GM12878 (cell line): ENCODE results near the gene UBE3C. TPM values are rescaled to one million over a fixed set of nuclear protein-coding genes. Genes with fewer than 3 reads are reported as not detected.

Experiments
- ATAC-seq: fragments of 200-7000 bp; cut with Tn5 transposase; 3 replicates; pipeline ENCODE4 v1.9.1; 2020; ENCODE audit warnings: mild to moderate bottlenecking, moderate library complexity
- BruUV-seq: library from RNA; stranded (reverse); fragments of 400-500 nt; replicated peaks from 2 replicates; lab custom pipeline; 2021; lab: Mats Ljungman, UMichigan
- CTCF ChIA-PET: fragments of 300-600 bp; sonication (Branson Sonifier 250); formaldehyde crosslinking; extraction: SDS; loops from one replicate; lab custom pipeline; 2021; ENCODE audit warnings: inconsistent platforms; lab: Yijun Ruan, JAX
- POLR2A ChIA-PET: fragments of 350-600 bp; formaldehyde crosslinking; extraction: SDS; loops from one replicate; lab custom pipeline; 2021; ENCODE audit warnings: inconsistent platforms; lab: Charles Lee
- RAD21 ChIA-PET: fragments of 300-600 bp; sonication (Branson Sonifier 250); formaldehyde crosslinking; loops from one replicate; lab custom pipeline; 2023; ENCODE audit warnings: antibody characterized with exemption; ENCODE audit not compliant: unreplicated experiment; lab: Charles Lee
- SMC1A ChIA-PET: fragments of 300-600 bp; sonication (Branson Sonifier 250); formaldehyde crosslinking; loops from one replicate; lab custom pipeline; 2023; ENCODE audit not compliant: unreplicated experiment, uncharacterized antibody; lab: Charles Lee
- DNase-seq: peaks from one replicate; pipeline ENCODE4 v3.0.0-alpha.2; 2011; ENCODE audit warnings: low read depth, low spot score
- FAIRE-seq: peaks from 3 replicates; lab custom pipeline; 2011; peaks lifted over from hg19 to GRCh38; lab: Jason Lieb, UNC
- H2AFZ ChIP-seq: 2 replicates; pipeline ENCODE4 v1.6.0; 2011; ENCODE audit warnings: low read depth, low read length, control low read depth; ENCODE audit not compliant: control insufficient read depth
- H3K27ac ChIP-seq: 2 replicates; pipeline ENCODE4 v1.5.1; 2011; ENCODE audit warnings: control low read depth; ENCODE audit not compliant: control insufficient read depth, insufficient read depth
- H3K27me3 ChIP-seq, 2 experiments: replicated peaks in 1 of 2; 2 replicates each; pipeline versions ENCODE4 v1.6.0 to v1.6.1; 2011; ENCODE audit warnings: low read length in 1 of 2; ENCODE audit not compliant: control insufficient read depth in 2 of 2, insufficient read depth in 2 of 2
- H3K36me3 ChIP-seq, 2 experiments: 2 replicates each; pipeline ENCODE4 v1.5.1; 2011; ENCODE audit warnings: low read length in 1 of 2; ENCODE audit not compliant: control insufficient read depth in 2 of 2, insufficient read depth in 2 of 2
- H3K4me1 ChIP-seq: 2 replicates; pipeline ENCODE4 v1.6.1; 2011; ENCODE audit warnings: mild to moderate bottlenecking, low read length, moderate library complexity, mixed read lengths; ENCODE audit not compliant: control insufficient read depth, insufficient read depth
- H3K4me2 ChIP-seq: 2 replicates; pipeline ENCODE4 v1.6.0; 2011; ENCODE audit warnings: control low read depth; ENCODE audit not compliant: control insufficient read depth, insufficient read depth
- H3K4me3 ChIP-seq: fragments of 200-600 bp; sonication (generic); 2 replicates; pipeline ENCODE4 v1.5.1; 2016
- H3K79me2 ChIP-seq: 2 replicates; pipeline ENCODE4 v1.6.0; 2011; ENCODE audit warnings: low read length; ENCODE audit not compliant: control insufficient read depth, insufficient read depth
- H3K9ac ChIP-seq: 2 replicates; pipeline ENCODE4 v1.8.0; 2011; ENCODE audit warnings: low read length, control low read depth, mixed read lengths; ENCODE audit not compliant: control insufficient read depth, insufficient read depth
- H3K9me3 ChIP-seq: replicated peaks from 3 replicates; pipeline ENCODE4 v1.5.1; 2011; ENCODE audit warnings: mild to moderate bottlenecking, low read length; ENCODE audit not compliant: control insufficient read depth, insufficient read depth
- H4K20me1 ChIP-seq: 2 replicates; pipeline ENCODE4 v1.6.0; 2011; ENCODE audit not compliant: control insufficient read depth, insufficient read depth
- FOXK2 ChIP-seq: fragments of 450-650 bp; IDR thresholded peaks from 2 replicates; pipeline ENCODE4 v1.6.1; 2017; ENCODE audit warnings: mild to moderate bottlenecking, moderate library complexity
- HDAC2 ChIP-seq: fragments of 200-600 bp; sonication (generic); IDR thresholded peaks from 2 replicates; pipeline ENCODE4 v1.6.1; 2017
- IKZF2 ChIP-seq, 2 experiments: fragments of 450-650 bp; IDR thresholded peaks; 2 replicates each; pipeline ENCODE4 v1.6.1; 2017; ENCODE audit warnings: mild to moderate bottlenecking in 2 of 2, moderate library complexity in 2 of 2
- MEF2B ChIP-seq: fragments of 450-650 bp; IDR thresholded peaks from 2 replicates; pipeline ENCODE4 v1.6.1; 2018; ENCODE audit warnings: mild to moderate bottlenecking, moderate library complexity; ENCODE audit not compliant: partially characterized antibody, poor library complexity, severe bottlenecking
- NR2C2 ChIP-seq: IDR thresholded peaks from 2 replicates; pipeline ENCODE4 v1.6.1; 2011; ENCODE audit warnings: borderline replicate concordance, low read depth; ENCODE audit not compliant: control insufficient read depth, insufficient read length
- PAX8 ChIP-seq: fragments of 450-650 bp; IDR thresholded peaks from 2 replicates; pipeline ENCODE4 v1.6.1; 2017; ENCODE audit warnings: mild to moderate bottlenecking, moderate library complexity
- PML ChIP-seq: IDR thresholded peaks from 2 replicates; pipeline ENCODE4 v1.6.1; 2012; ENCODE audit warnings: low read length, inconsistent platforms
- RELA ChIP-seq: fragments of 450-650 bp; IDR thresholded peaks from 2 replicates; pipeline ENCODE4 v1.8.0; 2014; ENCODE audit warnings: borderline replicate concordance; ENCODE audit not compliant: partially characterized antibody
- SMARCA5 ChIP-seq: fragments of 450-650 bp; IDR thresholded peaks from 2 replicates; pipeline ENCODE4 v1.6.1; 2017; ENCODE audit warnings: mild to moderate bottlenecking
- ZNF24 ChIP-seq: fragments of 450-650 bp; IDR thresholded peaks from 2 replicates; pipeline ENCODE4 v1.6.1; 2017; ENCODE audit warnings: antibody characterized with exemption, mild to moderate bottlenecking
- WGBS: methylation state at CpG from one replicate; pipeline ENCODE4 v1.1.6; 2016; ENCODE audit warnings: low lambda C conversion rate; ENCODE audit not compliant: insufficient replicate concordance, insufficient coverage; ENCODE audit errors: missing lambda C conversion rate; 5-methylcytosine and 5-hydroxymethylcytosine counted together
- in situ Hi-C: fragments of 300-500 bp; cut with MboI; formaldehyde crosslinking; loops from 9 replicates; pipeline ENCODE4 v1.14.3; 2018; ENCODE audit warnings: mixed read lengths
- intact Hi-C: fragments of 100-400 bp; cut with micrococcal nuclease; formaldehyde crosslinking; loops from one replicate; pipeline ENCODE4 v1.14.2; 2022; ENCODE audit not compliant: unreplicated experiment
- polyA plus RNA-seq, 11 experiments: library from polyadenylated mRNA; depleted of rRNA in 4 of 11; unstranded in 6 of 11; stranded (reverse) in 5 of 11; fragments of >200 nt; fragmentation: Nextera tagmentation in 4 of 11; fragmentation: Illumina TruSeq in 1 of 11; extraction: Ambion mirVana in 4 of 11; extraction: Trizol in 1 of 11; gene quantifications; 1 replicate in 1 of 11; 2 replicates in 10 of 11; pipeline versions ENCODE4 v1.2.1 to v1.2.3, GENCODE V29; 2011 to 2016; ENCODE audit warnings: inconsistent platforms in 2 of 11, missing spikeins in 2 of 11, low read depth in 1 of 11
- total RNA-seq, 4 experiments: library from RNA; depleted of rRNA in 3 of 4; stranded (reverse); fragments of >200 nt in 3 of 4; fragmentation: Illumina TruSeq in 1 of 4; extraction: Trizol in 1 of 4; gene quantifications; 2 replicates each; pipeline versions ENCODE4 v1.2.1 to v1.2.3, GENCODE V29; 2013 to 2021

The UBE3C gene
- total and polyA plus RNA-seq, 10 of the 15 experiments (the other 5 are each of a cell fraction or from before 2014, with no cell fraction given), result 7.9 to 65.9 (median 45.2) TPM

- 98% methylated on average over 4 of the region's 4 CpGs for WGBS
- Histone ChIP-seq H3K36me3 (peaks cover 0 to 10% of the 10 kb centered on the region in 2 experiments; a peak in 1 of 4 replicates), H3K9me3 (no peaks in the 10 kb centered on the region; the same call in 2 of the 3 replicates), H3K27me3 (no peaks in the 10 kb centered on the region), H2AFZ (no peak overlapping the region), H3K9ac (no peak overlapping the region), H3K4me3 (no peak overlapping the region), H3K27ac (no peak overlapping the region), H4K20me1 (peaks cover 8% of the 10 kb centered on the region; the same call in 1 of the 2 replicates), H3K4me2 (no peak overlapping the region), H3K79me2 (peaks cover 91% of the 10 kb centered on the region), H3K4me1 (no peaks in the 10 kb centered on the region)
- ATAC-seq (no peak), DNase-seq (no peak), FAIRE-seq (no peak)
- BruUV-seq, result no TSS peak
- TF ChIP-seq RELA (no peak), MEF2B (no peak), ZNF24 (no peak), PML (no peak), FOXK2 (no peak), SMARCA5 (no peak), HDAC2 (no peak), NR2C2 (no peak), PAX8 (no peak), IKZF2 (IDR thresholded peaks at IDR 0.05) (no peak)
- intact Hi-C loops (no loop called here), in situ Hi-C loops (no loop called here)
- ChIA-PET CTCF (interaction anchor here (1.0 kb wide), 1 partner anchor 16 kb away, joined by 3 read pairs; no protein-coding TSS in a partner anchor), SMC1A (interaction anchor here (0.6 kb wide), 1 partner anchor 75 kb away, joined by 3 read pairs; no protein-coding TSS in a partner anchor), POLR2A (no interaction called here), RAD21 (no interaction called here)
These were observed 10.6 kb downstream of the UBE3C start for GRCh38 chr7:157149317-157149716.
